Panc1 (cell line): ENCODE data around the gene SAP130. TPM values are rescaled to one million over a fixed set of nuclear protein-coding genes. Genes with fewer than 3 reads are reported as not detected.

ENCODE experiments used
- ATAC-seq: fragments of 200-7000 bp; cut with Tn5 transposase; 2 replicates; pipeline ENCODE4 v1.9.1; 2020; ENCODE audit warnings: mild to moderate bottlenecking, moderate library complexity
- BruUV-seq: library from RNA; stranded (reverse); fragments of 400-500 nt; replicated peaks from 2 replicates; lab custom pipeline; 2021; lab: Mats Ljungman, UMichigan
- CTCF ChIA-PET: fragments of 300-600 bp; sonication (Branson Sonifier 250); formaldehyde crosslinking; loops from one replicate; lab custom pipeline; 2022; ENCODE audit warnings: antibody characterized with exemption; lab: Charles Lee
- POLR2A ChIA-PET: fragments of 300-600 bp; sonication (Branson Sonifier 250); formaldehyde crosslinking; loops from one replicate; lab custom pipeline; 2022; ENCODE audit warnings: antibody characterized with exemption; lab: Charles Lee
- DNase-seq: peaks from one replicate; pipeline ENCODE4 v3.0.0-alpha.2; 2010; ENCODE audit warnings: low read depth, low spot score
- H3K27ac ChIP-seq: 2 replicates; pipeline ENCODE4 v1.5.1; 2011; ENCODE audit warnings: mild to moderate bottlenecking, low read length, inconsistent platforms
- H3K27me3 ChIP-seq: fragments of 200-500 bp; sonication (Bioruptor generic); 2 replicates; pipeline ENCODE4 v1.6.0; 2014; ENCODE audit warnings: low read length, inconsistent platforms; ENCODE audit not compliant: control insufficient read depth, insufficient read depth
- H3K36me3 ChIP-seq: fragments of 200-500 bp; sonication (Bioruptor generic); 2 replicates; pipeline ENCODE4 v1.5.1; 2014; ENCODE audit warnings: inconsistent platforms, mild to moderate bottlenecking, low read length, moderate library complexity; ENCODE audit not compliant: control insufficient read depth, insufficient read depth
- H3K4me1 ChIP-seq: 2 replicates; pipeline ENCODE4 v1.5.1; 2011; ENCODE audit warnings: inconsistent platforms, mild to moderate bottlenecking, low read length, moderate library complexity; ENCODE audit not compliant: control insufficient read depth, insufficient read depth
- H3K4me3 ChIP-seq, 2 experiments: 2 replicates each; pipeline ENCODE4 v1.5.1; 2011 to 2012; ENCODE audit warnings: low read depth in 2 of 2, low read length in 2 of 2, mild to moderate bottlenecking in 2 of 2, inconsistent platforms in 1 of 2, moderate library complexity in 1 of 2
- H3K9me3 ChIP-seq: fragments of 200-500 bp; sonication (Bioruptor generic); 2 replicates; pipeline ENCODE4 v1.5.1; 2014; ENCODE audit warnings: low read depth, mild to moderate bottlenecking, inconsistent platforms, low read length, moderate library complexity; ENCODE audit not compliant: control insufficient read depth, insufficient read depth
- CTCF ChIP-seq: fragments of 450-650 bp; IDR thresholded peaks from 2 replicates; pipeline ENCODE4 v1.5.1; 2017; ENCODE audit warnings: mild to moderate bottlenecking
- POLR2AphosphoS5 ChIP-seq: IDR thresholded peaks from 2 replicates; pipeline ENCODE4 v1.6.1; 2012; ENCODE audit warnings: mild to moderate bottlenecking, low read depth, low read length, moderate library complexity
- SIN3A ChIP-seq: IDR thresholded peaks from 2 replicates; pipeline ENCODE4 v1.6.1; 2012; ENCODE audit warnings: low read depth, mild to moderate bottlenecking, low read length, moderate library complexity, borderline replicate concordance; ENCODE audit not compliant: insufficient read depth
- TCF7L2 ChIP-seq: IDR thresholded peaks from 2 replicates; pipeline ENCODE4 v1.6.1; 2011; ENCODE audit warnings: mild to moderate bottlenecking, low read depth, low read length, inconsistent platforms
- in situ Hi-C: cut with HindIII; loops from 2 replicates; pipeline ENCODE4 v1.10.0; 2016; ENCODE audit warnings: low sequenced_read_pairs, low pct_unique_long_range_greater_than_20kb
- intact Hi-C: fragments of 100-400 bp; cut with micrococcal nuclease; formaldehyde crosslinking; loops from one replicate; pipeline ENCODE4 v1.10.0; 2022; ENCODE audit not compliant: unreplicated experiment
- total RNA-seq: library from RNA; stranded (reverse); gene quantifications from one replicate; pipeline ENCODE4 v1.2.1, GENCODE V29; 2021; ENCODE audit not compliant: unreplicated experiment
- TF ChIP-seq, protein P1 (sequence below), 2 experiments: IDR thresholded peaks; 2 replicates each; pipeline ENCODE4 v1.6.1; 2011 to 2012; ENCODE audit warnings: low read depth in 2 of 2, control low read depth in 1 of 2, low read length in 1 of 2, mild to moderate bottlenecking in 1 of 2, moderate library complexity in 1 of 2; ENCODE audit not compliant: insufficient read depth in 1 of 2

SAP130 gene
- total RNA-seq, 1 experiment from 2014 or later: 34.6 TPM

- ATAC-seq: no peak
- no peak for DNase-seq
Observed at GRCh38 chr2:128036748-128037607, 9.1 kb upstream of the SAP130 start.

DNA sequence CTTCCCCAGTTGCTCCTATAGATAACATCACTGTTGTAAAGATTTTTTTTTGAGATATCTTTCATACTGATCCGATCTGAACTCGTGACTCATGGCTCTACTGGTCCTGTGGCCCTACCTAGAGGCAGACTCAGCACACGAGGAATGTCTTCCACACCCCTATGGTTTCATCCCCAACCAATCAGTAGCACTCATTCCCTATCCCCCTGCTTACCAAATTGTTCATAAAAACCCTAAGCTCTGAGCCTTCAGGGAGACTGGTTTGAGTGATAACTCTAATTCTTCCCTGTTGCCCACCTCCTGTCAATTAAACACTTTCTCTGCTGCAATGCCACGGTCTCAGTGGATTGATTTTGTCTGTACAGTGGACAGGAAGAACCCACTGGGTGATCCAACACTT, 4.2 kb upstream of the SAP130 start:
- TF ChIP-seq CTCF (no peak), POLR2AphosphoS5 (no peak), TCF7L2 (no peak), SIN3A (no peak)
- TF ChIP-seq, protein P1, sequence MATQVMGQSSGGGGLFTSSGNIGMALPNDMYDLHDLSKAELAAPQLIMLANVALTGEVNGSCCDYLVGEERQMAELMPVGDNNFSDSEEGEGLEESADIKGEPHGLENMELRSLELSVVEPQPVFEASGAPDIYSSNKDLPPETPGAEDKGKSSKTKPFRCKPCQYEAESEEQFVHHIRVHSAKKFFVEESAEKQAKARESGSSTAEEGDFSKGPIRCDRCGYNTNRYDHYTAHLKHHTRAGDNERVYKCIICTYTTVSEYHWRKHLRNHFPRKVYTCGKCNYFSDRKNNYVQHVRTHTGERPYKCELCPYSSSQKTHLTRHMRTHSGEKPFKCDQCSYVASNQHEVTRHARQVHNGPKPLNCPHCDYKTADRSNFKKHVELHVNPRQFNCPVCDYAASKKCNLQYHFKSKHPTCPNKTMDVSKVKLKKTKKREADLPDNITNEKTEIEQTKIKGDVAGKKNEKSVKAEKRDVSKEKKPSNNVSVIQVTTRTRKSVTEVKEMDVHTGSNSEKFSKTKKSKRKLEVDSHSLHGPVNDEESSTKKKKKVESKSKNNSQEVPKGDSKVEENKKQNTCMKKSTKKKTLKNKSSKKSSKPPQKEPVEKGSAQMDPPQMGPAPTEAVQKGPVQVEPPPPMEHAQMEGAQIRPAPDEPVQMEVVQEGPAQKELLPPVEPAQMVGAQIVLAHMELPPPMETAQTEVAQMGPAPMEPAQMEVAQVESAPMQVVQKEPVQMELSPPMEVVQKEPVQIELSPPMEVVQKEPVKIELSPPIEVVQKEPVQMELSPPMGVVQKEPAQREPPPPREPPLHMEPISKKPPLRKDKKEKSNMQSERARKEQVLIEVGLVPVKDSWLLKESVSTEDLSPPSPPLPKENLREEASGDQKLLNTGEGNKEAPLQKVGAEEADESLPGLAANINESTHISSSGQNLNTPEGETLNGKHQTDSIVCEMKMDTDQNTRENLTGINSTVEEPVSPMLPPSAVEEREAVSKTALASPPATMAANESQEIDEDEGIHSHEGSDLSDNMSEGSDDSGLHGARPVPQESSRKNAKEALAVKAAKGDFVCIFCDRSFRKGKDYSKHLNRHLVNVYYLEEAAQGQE (IDR thresholded peaks at IDR 0.05; ENCODE audit: insufficient read depth in 1 of 2, low read depth in 2 of 2, low read length in 1 of 2): no peak
- H3K9me3 ChIP-seq: peaks cover 5% of the 10 kb centered on the region; the same call in 1 of the 2 replicates
- CTCF ChIA-PET: no interaction called here
- no peaks in the 10 kb centered on the region for H3K4me1 ChIP-seq
- ATAC-seq (no peak), DNase-seq (no peak)
- no peak overlapping the region for H3K4me3 ChIP-seq
- intact Hi-C loops: no loop called here
- BruUV-seq: no TSS peak
- no peaks in the 10 kb centered on the region for H3K27me3 ChIP-seq
- no peaks in the 10 kb centered on the region for H3K36me3 ChIP-seq
- in situ Hi-C loops: no loop called here
- POLR2A ChIA-PET: interaction anchor here (0.5 kb wide), 1 partner anchor 119 kb away, joined by 3 read pairs; no protein-coding TSS in a partner anchor
- no peak overlapping the region for H3K27ac ChIP-seq

More at GRCh38 chr2:128036748-128037607, 9.1 kb upstream of the SAP130 start:
- peaks cover 15% of the 10 kb centered on the region for H3K9me3 ChIP-seq
- no peak for TF ChIP-seq POLR2AphosphoS5
- no peak for TF ChIP-seq SIN3A
- TF ChIP-seq TCF7L2: no peak
- TF ChIP-seq, protein P1 (IDR thresholded peaks at IDR 0.05; ENCODE audit: insufficient read depth in 1 of 2, low read depth in 2 of 2, low read length in 1 of 2): no peak
- no peak for TF ChIP-seq CTCF
- no peak overlapping the region for H3K4me3 ChIP-seq
- no peaks in the 10 kb centered on the region for H3K4me1 ChIP-seq
- BruUV-seq: no TSS peak
- no peaks in the 10 kb centered on the region for H3K36me3 ChIP-seq
- H3K27me3 ChIP-seq: no peaks in the 10 kb centered on the region
- in situ Hi-C loops: no loop called here
- intact Hi-C loops: no loop called here
- ChIA-PET CTCF (no interaction called here), POLR2A (no interaction called here)
- H3K27ac ChIP-seq: no peak overlapping the region
